VCaP (cell line): ENCODE measurements around the gene DNAH8.

Source experiments
- H3K27ac ChIP-seq: fragments of 450-650 bp; 2 replicates; pipeline ENCODE4 v1.5.1; 2017
- CTCF ChIP-seq: fragments of 450-650 bp; conservative IDR thresholded peaks from 2 replicates; pipeline ENCODE4 v1.5.1; 2017; ENCODE audit warnings: mild to moderate bottlenecking, moderate library complexity

DNAH8 gene

GRCh38 chr6:38973178-38974057 lies 258.3 kb downstream of the DNAH8 start:
- H3K27ac ChIP-seq: no peak overlapping the region; the same call in 1 of the 2 replicates
- TF ChIP-seq CTCF: peak; percentile 88

GRCh38 chr6:38974389-38975151 lies 259.5 kb downstream of the DNAH8 start:
- TF ChIP-seq CTCF: no peak
- peak overlapping the region; percentile 74 for H3K27ac ChIP-seq

GRCh38 chr6:38975621-38976049 lies 260.5 kb downstream of the DNAH8 start:
- peak overlapping the region; percentile 74 for H3K27ac ChIP-seq
- TF ChIP-seq CTCF: no peak

GRCh38 chr6:38976051-38976450 lies 260.9 kb downstream of the DNAH8 start:
- no peak for TF ChIP-seq CTCF
- H3K27ac ChIP-seq: peak overlapping the region; percentile 74

GRCh38 chr6:38976801-38977500 lies 261.8 kb downstream of the DNAH8 start:
- peak overlapping the region; percentile 74 for H3K27ac ChIP-seq
- TF ChIP-seq CTCF: no peak

GRCh38 chr6:38978139-38978704 lies 263.1 kb downstream of the DNAH8 start:
- H3K27ac ChIP-seq: no peak overlapping the region
- TF ChIP-seq CTCF: no peak
